NAMALWA (cell line): ENCODE results near the gene HERPUD2.

ENCODE experiments used
- DNase-seq: peaks from one replicate; pipeline ENCODE4 v3.0.0-alpha.2; 2015; ENCODE audit warnings: low spot score

HERPUD2 gene

GRCh38 chr7:35694784-35695472 lies at the start of gene HERPUD2:
Gene HERPUD2 (minus strand): TSS chr7:35695135. CDS start chr7:35694330, 805 bp downstream.
- DNase-seq: peak; percentile 92

- DNase-seq: no peak
These were observed 44.0 kb upstream of the HERPUD2 start for GRCh38 chr7:35738889-35739288.

GRCh38 chr7:35736725-35737124 lies 41.8 kb upstream of the HERPUD2 start:
- DNase-seq: no peak

GRCh38 chr7:35735396-35735795 lies 40.5 kb upstream of the HERPUD2 start:
- DNase-seq: no peak

- DNase-seq: no peak
These were observed 39.1 kb upstream of the HERPUD2 start for GRCh38 chr7:35734001-35734483.

GRCh38 chr7:35731349-35731748 lies 36.4 kb upstream of the HERPUD2 start:
- DNase-seq: no peak

- peak; percentile 93 for DNase-seq
These were observed 34.3 kb upstream of the HERPUD2 start for GRCh38 chr7:35729061-35729783.

GRCh38 chr7:35728412-35729060 lies 33.6 kb upstream of the HERPUD2 start:
- DNase-seq: no peak

GRCh38 chr7:35727571-35727970 lies 32.6 kb upstream of the HERPUD2 start:
- DNase-seq: peak; percentile 51

- no peak for DNase-seq
These were observed 31.7 kb upstream of the HERPUD2 start for GRCh38 chr7:35726654-35727053.

GRCh38 chr7:35725280-35725680 lies 30.3 kb upstream of the HERPUD2 start:
- peak; percentile 89 for DNase-seq

GRCh38 chr7:35723011-35723410 lies 28.1 kb upstream of the HERPUD2 start:
- no peak for DNase-seq

- DNase-seq: no peak
These were observed 27.3 kb upstream of the HERPUD2 start for GRCh38 chr7:35722054-35722849.

GRCh38 chr7:35721288-35721687 lies 26.4 kb upstream of the HERPUD2 start:
- DNase-seq: no peak

GRCh38 chr7:35720849-35721248 lies 25.9 kb upstream of the HERPUD2 start:
- DNase-seq: no peak

GRCh38 chr7:35720032-35720431 lies 25.1 kb upstream of the HERPUD2 start:
- no peak for DNase-seq

GRCh38 chr7:35718047-35718446 lies 23.1 kb upstream of the HERPUD2 start:
- no peak for DNase-seq

- no peak for DNase-seq
These were observed 22.6 kb upstream of the HERPUD2 start for GRCh38 chr7:35717516-35717915.

- no peak for DNase-seq
These were observed 22.1 kb upstream of the HERPUD2 start for GRCh38 chr7:35717013-35717412.

GRCh38 chr7:35716038-35716803 lies 21.3 kb upstream of the HERPUD2 start:
- DNase-seq: no peak

GRCh38 chr7:35714862-35715261 lies 19.9 kb upstream of the HERPUD2 start:
- DNase-seq: no peak
